SK-N-SH treated with all-trans-retinoic acid at 6 μM for 48 hours (cell line): Measurements from ENCODE around the gene ZNF680.

Experiments used
- ATAC-seq: fragments of 200-7000 bp; cut with Tn5 transposase; 3 replicates; pipeline ENCODE4 v1.9.1; 2020; ENCODE audit warnings: mild to moderate bottlenecking, moderate library complexity
- ARNTL ChIP-seq: fragments of 450-650 bp; formaldehyde crosslinking; IDR thresholded peaks from 2 replicates; pipeline ENCODE4 v1.5.0; 2020; ENCODE audit warnings: low read depth, mild to moderate bottlenecking, moderate library complexity, borderline replicate concordance
- BACH2 ChIP-seq: fragments of 250-450 bp; sonication (Bioruptor Pico); IDR thresholded peaks from 2 replicates; pipeline ENCODE4 v1.9.0; 2021; ENCODE audit warnings: mild to moderate bottlenecking, borderline replicate concordance
- CREB5 ChIP-seq: fragments of 250-450 bp; sonication (Bioruptor Pico); IDR thresholded peaks from 2 replicates; pipeline ENCODE4 v1.5.1; 2020; ENCODE audit warnings: low read depth, mild to moderate bottlenecking, moderate library complexity
- CSDC2 ChIP-seq: fragments of 250-450 bp; sonication (Bioruptor Pico); IDR thresholded peaks from 2 replicates; pipeline ENCODE4 v1.5.0; 2020; ENCODE audit warnings: mild to moderate bottlenecking, moderate library complexity
- CSRNP3 ChIP-seq: fragments of 250-450 bp; sonication (Bioruptor Pico); IDR thresholded peaks from 2 replicates; pipeline ENCODE4 v1.5.1; 2021; ENCODE audit warnings: mild to moderate bottlenecking, moderate library complexity
- ESRRG ChIP-seq: fragments of 250-450 bp; sonication (Bioruptor Pico); IDR thresholded peaks from 2 replicates; pipeline ENCODE4 v1.6.1; 2021; ENCODE audit warnings: mild to moderate bottlenecking
- GLIS3 ChIP-seq: fragments of 250-450 bp; sonication (Bioruptor Pico); IDR thresholded peaks from 2 replicates; pipeline ENCODE4 v1.5.0; 2020; ENCODE audit warnings: mild to moderate bottlenecking, moderate library complexity
- ISL1 ChIP-seq: fragments of 250-450 bp; sonication (Bioruptor Pico); IDR thresholded peaks from 2 replicates; pipeline ENCODE4 v2.1.2; 2022; ENCODE audit warnings: mild to moderate bottlenecking, moderate library complexity
- OSR1 ChIP-seq: fragments of 250-450 bp; sonication (Bioruptor Pico); IDR thresholded peaks from 2 replicates; pipeline ENCODE4 v1.8.0; 2022; ENCODE audit warnings: moderate library complexity, mild to moderate bottlenecking, inconsistent platforms
- POU6F1 ChIP-seq: fragments of 250-450 bp; sonication (Bioruptor Pico); IDR thresholded peaks from 2 replicates; pipeline ENCODE4 v1.8.0; 2021; ENCODE audit warnings: low read depth, mild to moderate bottlenecking, moderate library complexity, borderline replicate concordance
- PPARA ChIP-seq: fragments of 250-450 bp; sonication (Bioruptor Pico); IDR thresholded peaks from 2 replicates; pipeline ENCODE4 v1.5.0; 2020; ENCODE audit warnings: mild to moderate bottlenecking, borderline replicate concordance
- RARB ChIP-seq: fragments of 250-450 bp; sonication (Bioruptor Pico); IDR thresholded peaks from 2 replicates; pipeline ENCODE4 v1.8.0; 2021; ENCODE audit warnings: mild to moderate bottlenecking, moderate library complexity
- TCF4 ChIP-seq: fragments of 250-450 bp; sonication (Bioruptor Pico); IDR thresholded peaks from 2 replicates; pipeline ENCODE4 v1.8.0; 2021; ENCODE audit warnings: mild to moderate bottlenecking, moderate library complexity, borderline replicate concordance
- ZC3H10 ChIP-seq: fragments of 250-450 bp; sonication (Bioruptor Pico); IDR thresholded peaks from 2 replicates; pipeline ENCODE4 v1.5.1; 2021; ENCODE audit warnings: mild to moderate bottlenecking, moderate library complexity
- ZFP3 ChIP-seq: fragments of 250-450 bp; sonication (Bioruptor Pico); IDR thresholded peaks from 2 replicates; pipeline ENCODE4 v1.5.0; 2020; ENCODE audit warnings: mild to moderate bottlenecking, moderate library complexity
- ZFP30 ChIP-seq: fragments of 450-650 bp; formaldehyde crosslinking; IDR thresholded peaks from 2 replicates; pipeline ENCODE4 v1.5.0; 2022; ENCODE audit warnings: mild to moderate bottlenecking, moderate library complexity
- ZNF565 ChIP-seq: fragments of 450-650 bp; formaldehyde crosslinking; conservative IDR thresholded peaks from 2 replicates; pipeline ENCODE4 v1.5.0; 2020; ENCODE audit warnings: low read depth, mild to moderate bottlenecking, moderate library complexity
- ZNF70 ChIP-seq: fragments of 450-650 bp; formaldehyde crosslinking; IDR thresholded peaks from 2 replicates; pipeline ENCODE4 v1.5.0; 2020; ENCODE audit warnings: mild to moderate bottlenecking, moderate library complexity
- ZNF8 ChIP-seq: fragments of 450-650 bp; formaldehyde crosslinking; IDR thresholded peaks from 2 replicates; pipeline ENCODE4 v1.5.0; 2020; ENCODE audit warnings: mild to moderate bottlenecking, moderate library complexity
- TF ChIP-seq, protein P1 (sequence below): fragments of 250-450 bp; sonication (Bioruptor Pico); IDR thresholded peaks from 2 replicates; pipeline ENCODE4 v1.5.0; 2020; ENCODE audit warnings: mild to moderate bottlenecking, moderate library complexity

Gene ZNF680

DNA sequence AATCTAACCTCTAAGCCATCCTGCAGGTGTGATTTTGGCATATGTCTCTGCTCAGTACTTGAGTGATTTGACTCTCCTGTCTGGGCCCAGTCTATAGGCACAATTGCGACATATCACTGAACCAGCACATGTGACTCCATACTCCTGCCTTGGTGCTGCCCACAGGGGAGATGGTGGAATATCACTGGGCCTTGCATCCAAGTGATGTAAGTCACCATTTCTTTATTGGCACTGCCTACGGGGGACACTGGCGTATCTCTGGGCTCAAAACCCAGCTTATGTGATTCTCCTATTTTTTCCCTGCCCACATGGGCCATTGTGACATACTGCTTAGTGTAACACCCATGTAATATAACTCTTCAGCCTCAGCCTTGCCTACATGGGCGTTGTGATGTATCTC is 48.1 kb upstream of the ZNF680 start:
- no peak for ATAC-seq
- no peak for TF ChIP-seq OSR1
- no peak for TF ChIP-seq CSDC2
- TF ChIP-seq POU6F1 (CRISPR knock-in tag), result no peak
- TF ChIP-seq TCF4 (CRISPR knock-in tag), result no peak
- no peak for TF ChIP-seq ISL1 (CRISPR knock-in tag)
- TF ChIP-seq ZNF8 (CRISPR knock-in tag), result no peak
- TF ChIP-seq GLIS3 (CRISPR knock-in tag), result no peak
- TF ChIP-seq ARNTL (CRISPR knock-in tag), result no peak
- no peak for TF ChIP-seq ZNF70 (CRISPR knock-in tag)
- no peak for TF ChIP-seq RARB (CRISPR knock-in tag)
- no peak for TF ChIP-seq CREB5 (CRISPR knock-in tag)
- no peak for TF ChIP-seq ZFP30 (CRISPR knock-in tag)
- no peak for TF ChIP-seq ESRRG (CRISPR knock-in tag)
- TF ChIP-seq ZNF565 (CRISPR knock-in tag), result no peak
- TF ChIP-seq CSRNP3 (CRISPR knock-in tag), result no peak
- TF ChIP-seq, all 23 proteins: peak for 0

DNA sequence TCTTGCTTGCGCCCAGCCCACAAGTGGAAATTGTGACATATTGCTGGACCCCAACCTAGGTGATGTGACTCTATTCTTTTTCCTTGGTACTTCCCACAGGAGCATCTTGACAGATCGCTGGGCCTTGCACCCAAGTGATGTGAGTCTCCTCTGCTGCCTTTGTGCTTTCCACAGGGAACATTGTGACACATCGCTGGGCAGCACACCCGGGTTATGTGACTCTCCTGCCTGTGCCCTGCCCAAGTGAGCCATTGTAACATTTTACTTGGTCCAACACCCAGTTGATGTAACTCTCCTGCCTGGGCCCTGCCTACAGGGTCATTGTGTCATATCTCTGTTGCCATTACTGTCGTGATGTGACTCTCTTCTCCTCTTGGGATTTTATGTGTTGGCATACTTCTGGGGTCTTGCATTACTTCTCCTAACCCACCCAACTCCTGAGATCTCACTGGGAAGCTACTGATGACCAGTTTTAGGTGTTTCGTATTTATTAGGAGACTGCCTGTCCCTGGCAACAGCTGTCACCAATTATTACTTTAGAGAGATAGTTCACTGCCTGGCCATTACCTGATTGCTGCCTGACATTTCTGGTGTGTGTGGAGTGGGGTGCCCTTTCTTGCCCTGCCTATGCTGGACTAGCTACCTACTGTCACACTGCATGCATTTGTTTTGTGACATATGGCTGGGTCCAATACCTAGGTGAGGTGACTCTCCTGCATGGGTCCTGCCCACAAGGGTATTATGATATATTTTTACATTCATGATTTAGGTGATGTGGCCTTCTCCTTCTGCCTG is 45.4 kb upstream of the ZNF680 start:
- no peak for ATAC-seq
- no peak for TF ChIP-seq ZNF70 (CRISPR knock-in tag)
- no peak for TF ChIP-seq ISL1 (CRISPR knock-in tag)
- TF ChIP-seq ZFP3 (CRISPR knock-in tag), result no peak
- no peak for TF ChIP-seq ARNTL (CRISPR knock-in tag)
- TF ChIP-seq PPARA, result no peak
- no peak for TF ChIP-seq ZNF565 (CRISPR knock-in tag)
- no peak for TF ChIP-seq TCF4 (CRISPR knock-in tag)
- TF ChIP-seq POU6F1 (CRISPR knock-in tag), result no peak
- TF ChIP-seq ZFP30 (CRISPR knock-in tag), result no peak
- no peak for TF ChIP-seq RARB (CRISPR knock-in tag)
- no peak for TF ChIP-seq OSR1
- TF ChIP-seq ESRRG (CRISPR knock-in tag), result no peak
- TF ChIP-seq BACH2 (CRISPR knock-in tag), result no peak
- no peak for TF ChIP-seq ZC3H10 (CRISPR knock-in tag)
- TF ChIP-seq, protein P1, sequence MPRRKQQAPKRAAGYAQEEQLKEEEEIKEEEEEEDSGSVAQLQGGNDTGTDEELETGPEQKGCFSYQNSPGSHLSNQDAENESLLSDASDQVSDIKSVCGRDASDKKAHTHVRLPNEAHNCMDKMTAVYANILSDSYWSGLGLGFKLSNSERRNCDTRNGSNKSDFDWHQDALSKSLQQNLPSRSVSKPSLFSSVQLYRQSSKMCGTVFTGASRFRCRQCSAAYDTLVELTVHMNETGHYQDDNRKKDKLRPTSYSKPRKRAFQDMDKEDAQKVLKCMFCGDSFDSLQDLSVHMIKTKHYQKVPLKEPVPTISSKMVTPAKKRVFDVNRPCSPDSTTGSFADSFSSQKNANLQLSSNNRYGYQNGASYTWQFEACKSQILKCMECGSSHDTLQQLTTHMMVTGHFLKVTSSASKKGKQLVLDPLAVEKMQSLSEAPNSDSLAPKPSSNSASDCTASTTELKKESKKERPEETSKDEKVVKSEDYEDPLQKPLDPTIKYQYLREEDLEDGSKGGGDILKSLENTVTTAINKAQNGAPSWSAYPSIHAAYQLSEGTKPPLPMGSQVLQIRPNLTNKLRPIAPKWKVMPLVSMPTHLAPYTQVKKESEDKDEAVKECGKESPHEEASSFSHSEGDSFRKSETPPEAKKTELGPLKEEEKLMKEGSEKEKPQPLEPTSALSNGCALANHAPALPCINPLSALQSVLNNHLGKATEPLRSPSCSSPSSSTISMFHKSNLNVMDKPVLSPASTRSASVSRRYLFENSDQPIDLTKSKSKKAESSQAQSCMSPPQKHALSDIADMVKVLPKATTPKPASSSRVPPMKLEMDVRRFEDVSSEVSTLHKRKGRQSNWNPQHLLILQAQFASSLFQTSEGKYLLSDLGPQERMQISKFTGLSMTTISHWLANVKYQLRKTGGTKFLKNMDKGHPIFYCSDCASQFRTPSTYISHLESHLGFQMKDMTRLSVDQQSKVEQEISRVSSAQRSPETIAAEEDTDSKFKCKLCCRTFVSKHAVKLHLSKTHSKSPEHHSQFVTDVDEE (CRISPR knock-in tag), result no peak

GRCh38 chr7:64606385-64606784 is 43.5 kb upstream of the ZNF680 start:
- TF ChIP-seq BACH2 (CRISPR knock-in tag), result no peak
- no peak for TF ChIP-seq POU6F1 (CRISPR knock-in tag)
- no peak for TF ChIP-seq CSRNP3 (CRISPR knock-in tag)
- TF ChIP-seq, all 23 proteins: peak for 0
- ATAC-seq, result no peak
